Osteoblast (primary cell): Measurements from ENCODE around the gene TRRAP. TPM values are rescaled to one million over a fixed set of nuclear protein-coding genes. Genes with fewer than 3 reads are reported as not detected.

Experiments used
- DNase-seq: peaks from one replicate; pipeline ENCODE4 v3.0.0; 2011; ENCODE audit warnings: low spot score, mixed read lengths; ENCODE audit not compliant: insufficient read length; ENCODE audit errors: missing footprints
- H2AFZ ChIP-seq: 2 replicates; pipeline ENCODE4 v1.6.0; 2011; ENCODE audit warnings: mild to moderate bottlenecking, low read length
- H3K27ac ChIP-seq: 2 replicates; pipeline ENCODE4 v1.5.1; 2011; ENCODE audit warnings: mild to moderate bottlenecking, low read depth, low read length, moderate library complexity
- H3K27me3 ChIP-seq: 2 replicates; pipeline ENCODE4 v1.6.0; 2012; ENCODE audit warnings: mild to moderate bottlenecking, control low read depth, inconsistent platforms, low read length, moderate library complexity; ENCODE audit not compliant: insufficient read depth
- H3K36me3 ChIP-seq: 2 replicates; pipeline ENCODE4 v1.5.1; 2011; ENCODE audit warnings: mild to moderate bottlenecking, low read length, control low read depth, moderate library complexity; ENCODE audit not compliant: insufficient read depth
- H3K4me1 ChIP-seq: 2 replicates; pipeline ENCODE4 v1.5.1; 2011; ENCODE audit warnings: mild to moderate bottlenecking, low read length, control low read depth, moderate library complexity; ENCODE audit not compliant: insufficient read depth
- H3K4me2 ChIP-seq: 2 replicates; pipeline ENCODE4 v1.6.0; 2011; ENCODE audit warnings: mild to moderate bottlenecking, low read length; ENCODE audit not compliant: insufficient read depth
- H3K4me3 ChIP-seq: fragments of 200-600 bp; sonication (generic); 3 replicates; pipeline ENCODE4 v1.5.1; 2012; ENCODE audit warnings: mild to moderate bottlenecking, low read length, inconsistent platforms; ENCODE audit not compliant: insufficient read depth
- H3K79me2 ChIP-seq: 2 replicates; pipeline ENCODE4 v1.6.0; 2012; ENCODE audit warnings: mild to moderate bottlenecking, low read length, control low read depth, inconsistent platforms; ENCODE audit not compliant: insufficient read depth
- H3K9me3 ChIP-seq: 2 replicates; pipeline ENCODE4 v1.5.1; 2011; ENCODE audit warnings: low read depth, low read length, control low read depth
- H4K20me1 ChIP-seq: 2 replicates; pipeline ENCODE4 v1.6.0; 2012; ENCODE audit warnings: mild to moderate bottlenecking, low read length, control low read depth; ENCODE audit not compliant: insufficient read depth
- total RNA-seq: library from RNA; depleted of rRNA; stranded (reverse); fragments of >200 nt; gene quantifications from 2 replicates; pipeline ENCODE4 v1.2.3, GENCODE V29; 2012
- TF ChIP-seq, protein P1 (sequence below): IDR thresholded peaks from 2 replicates; pipeline ENCODE4 v1.5.1; 2011; ENCODE audit warnings: mild to moderate bottlenecking, low read depth, low read length, moderate library complexity; ENCODE audit errors: extremely low read depth

TRRAP gene
- total RNA-seq, 1 donor = 17.7 TPM

DNA sequence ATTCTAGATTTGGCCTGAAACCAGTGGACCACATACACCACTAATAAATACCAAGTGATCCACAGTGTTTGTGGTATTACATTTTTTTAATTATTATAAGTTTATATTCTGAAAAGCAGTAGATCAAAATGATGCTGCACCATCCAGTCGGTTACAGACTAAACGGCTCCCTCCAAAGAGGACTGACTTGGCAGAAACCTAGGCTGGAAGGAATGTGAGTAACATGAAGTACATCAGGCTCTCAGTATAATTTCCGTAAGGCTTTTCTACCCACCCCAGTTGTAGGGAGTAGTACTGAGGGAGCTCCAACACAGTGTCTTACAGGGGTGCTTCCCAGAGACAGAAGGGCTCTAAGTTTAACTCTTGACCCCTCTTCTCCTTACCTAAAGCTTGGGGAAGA lies 119.5 kb downstream of the TRRAP start:
- Histone ChIP-seq H3K4me3 (no peak overlapping the region), H3K27me3 (no peaks in the 10 kb centered on the region), H4K20me1 (peaks cover 3% of the 10 kb centered on the region), H3K36me3 (peaks cover 66% of the 10 kb centered on the region), H3K4me1 (no peaks in the 10 kb centered on the region), H3K9me3 (no peaks in the 10 kb centered on the region), H3K4me2 (no peak overlapping the region), H3K27ac (no peak overlapping the region), H2AFZ (no peak overlapping the region), H3K79me2 (no peaks in the 10 kb centered on the region)
- TF ChIP-seq, protein P1, sequence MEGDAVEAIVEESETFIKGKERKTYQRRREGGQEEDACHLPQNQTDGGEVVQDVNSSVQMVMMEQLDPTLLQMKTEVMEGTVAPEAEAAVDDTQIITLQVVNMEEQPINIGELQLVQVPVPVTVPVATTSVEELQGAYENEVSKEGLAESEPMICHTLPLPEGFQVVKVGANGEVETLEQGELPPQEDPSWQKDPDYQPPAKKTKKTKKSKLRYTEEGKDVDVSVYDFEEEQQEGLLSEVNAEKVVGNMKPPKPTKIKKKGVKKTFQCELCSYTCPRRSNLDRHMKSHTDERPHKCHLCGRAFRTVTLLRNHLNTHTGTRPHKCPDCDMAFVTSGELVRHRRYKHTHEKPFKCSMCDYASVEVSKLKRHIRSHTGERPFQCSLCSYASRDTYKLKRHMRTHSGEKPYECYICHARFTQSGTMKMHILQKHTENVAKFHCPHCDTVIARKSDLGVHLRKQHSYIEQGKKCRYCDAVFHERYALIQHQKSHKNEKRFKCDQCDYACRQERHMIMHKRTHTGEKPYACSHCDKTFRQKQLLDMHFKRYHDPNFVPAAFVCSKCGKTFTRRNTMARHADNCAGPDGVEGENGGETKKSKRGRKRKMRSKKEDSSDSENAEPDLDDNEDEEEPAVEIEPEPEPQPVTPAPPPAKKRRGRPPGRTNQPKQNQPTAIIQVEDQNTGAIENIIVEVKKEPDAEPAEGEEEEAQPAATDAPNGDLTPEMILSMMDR = no peak
- peak; percentile 18 for DNase-seq

DNA sequence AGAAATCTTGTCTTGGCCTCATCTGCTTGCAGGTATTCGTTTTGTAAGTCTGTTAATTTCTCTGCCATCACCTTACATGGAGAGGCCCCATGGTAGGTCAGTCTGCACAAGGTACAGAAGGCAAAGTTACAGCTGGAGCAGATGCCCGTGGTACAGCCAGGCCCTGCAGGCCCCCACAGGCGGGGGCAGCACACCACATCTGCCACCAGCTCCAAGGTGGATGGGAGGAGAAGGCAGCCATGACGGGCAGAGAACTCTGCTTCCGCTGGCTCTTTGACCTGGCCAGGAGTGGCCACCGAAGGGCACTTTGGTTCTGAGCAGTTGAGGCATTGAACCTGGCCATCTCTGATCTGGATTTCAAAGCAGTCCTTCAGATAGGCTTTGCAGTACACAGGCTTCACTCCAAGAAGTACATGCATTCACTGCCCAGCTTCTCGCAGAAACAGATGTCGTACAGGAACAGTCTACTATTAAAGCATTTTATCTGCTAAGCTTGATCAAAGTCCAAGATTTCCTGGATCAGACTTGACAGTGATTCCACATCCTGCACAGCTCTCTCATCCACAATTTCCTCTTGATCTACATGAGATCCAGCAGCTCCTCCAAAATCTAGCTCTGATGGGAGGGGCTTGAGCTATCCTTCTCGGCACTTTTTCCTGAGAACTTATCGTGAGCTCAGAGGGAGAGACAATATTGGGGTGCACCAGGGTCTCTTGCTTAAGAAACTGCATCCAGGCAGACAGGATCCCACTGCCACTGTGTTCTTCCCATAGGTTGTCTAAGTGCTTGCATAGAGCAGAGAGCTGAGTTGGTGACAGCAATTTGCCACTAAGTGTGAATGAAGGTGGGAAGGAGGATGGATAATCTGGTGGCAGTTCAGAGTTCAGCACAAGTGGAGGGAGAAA lies 120.7 kb downstream of the TRRAP start:
- no peak overlapping the region for H2AFZ ChIP-seq
- no peaks in the 10 kb centered on the region for H3K9me3 ChIP-seq

DNA sequence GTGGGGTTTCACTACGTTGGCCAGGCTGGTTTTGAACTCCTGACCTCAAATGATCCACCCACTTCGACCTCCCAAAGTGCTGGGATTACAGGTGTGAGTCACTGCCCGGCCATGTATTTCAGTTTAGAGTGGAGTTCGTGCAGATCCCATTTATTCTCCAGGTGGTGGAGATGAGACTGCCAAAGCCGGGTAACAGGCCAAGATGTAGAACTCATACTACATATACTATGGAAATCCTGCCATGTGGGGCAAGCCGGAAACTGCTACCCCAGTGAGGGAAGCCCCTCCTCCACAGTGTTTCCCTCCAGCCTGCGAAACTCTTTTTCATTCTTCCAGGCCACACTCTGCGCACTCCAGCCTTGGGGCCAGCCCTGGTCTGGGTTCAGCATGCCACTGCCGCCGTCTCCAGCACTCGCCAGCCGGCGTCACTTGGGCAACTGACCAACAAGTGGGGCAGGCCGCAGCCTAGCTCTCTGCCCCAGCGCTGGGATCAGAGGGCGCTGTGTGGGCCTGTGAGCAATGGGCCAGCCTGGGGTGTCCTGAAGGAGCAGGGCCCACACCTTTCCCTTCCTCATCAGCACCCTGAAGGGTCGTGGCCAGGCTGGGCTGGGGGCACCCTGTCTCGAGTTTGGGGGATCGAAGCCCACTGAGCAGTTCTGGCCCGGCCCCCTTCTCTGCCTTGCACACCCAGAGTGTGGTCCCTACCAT lies 122.0 kb downstream of the TRRAP start:
- no peak overlapping the region for H3K4me2 ChIP-seq
- H3K27me3 ChIP-seq = no peaks in the 10 kb centered on the region
- no peak overlapping the region for H3K27ac ChIP-seq
- H3K9me3 ChIP-seq = no peaks in the 10 kb centered on the region
- H3K36me3 ChIP-seq = peaks cover 62% of the 10 kb centered on the region
- peak; percentile 29 for DNase-seq
- no peak overlapping the region for H3K4me3 ChIP-seq
- no peak overlapping the region for H2AFZ ChIP-seq
- peaks cover 4% of the 10 kb centered on the region for H4K20me1 ChIP-seq
- no peaks in the 10 kb centered on the region for H3K79me2 ChIP-seq
- TF ChIP-seq, protein P1 = no peak
- H3K4me1 ChIP-seq = peaks cover 5% of the 10 kb centered on the region

More for the DNA sequence above, 120.7 kb downstream of the TRRAP start:
- Histone ChIP-seq H3K36me3 (peaks cover 58% of the 10 kb centered on the region), H3K79me2 (no peaks in the 10 kb centered on the region), H3K4me3 (no peak overlapping the region), H3K27me3 (no peaks in the 10 kb centered on the region), H3K27ac (no peak overlapping the region), H4K20me1 (peaks cover 4% of the 10 kb centered on the region), H3K4me2 (no peak overlapping the region), H3K4me1 (no peaks in the 10 kb centered on the region)
- TF ChIP-seq, protein P1 = no peak
- peak; percentile 62 for DNase-seq
